Measurements from ENCODE around the gene BRF1.
"Not testable (repeated sequence)": the region's sequence is repeated elsewhere in the genome, so short reads cannot be mapped to it uniquely, and the experiment has no call there.

Gene BRF1

GRCh38 chr14:105305345-105305744, 4.5 kb upstream of the BRF1 start:
- Histone ChIP-seq H3K27me3 (ENCODE audit: control insufficient read depth in 5 of 5, insufficient read depth in 4 of 5, low read length in 5 of 5) (no peaks in the 10 kb centered on the region), H3K9me3 (ENCODE audit: control insufficient read depth in 5 of 5, low read length in 5 of 5) (no peaks in the 10 kb centered on the region), H3K27ac (ENCODE audit: low read depth, low read length) (no peak overlapping the region), H3K4me3 (ENCODE audit: low read depth in 1 of 5, low read length in 5 of 5) (no peak overlapping the region), H3K4me1 (ENCODE audit: control insufficient read depth in 5 of 5, insufficient read depth in 5 of 5, low read length in 5 of 5) (peaks cover 0 to 5% (median 5%) of the 10 kb centered on the region in 5 donors), H3K36me3 (ENCODE audit: control insufficient read depth in 5 of 5, insufficient read depth in 5 of 5, low read length in 5 of 5) (no peaks in the 10 kb centered on the region), H3K9ac (ENCODE audit: low read length in 5 of 5) (no peak overlapping the region)

- H3K36me3 ChIP-seq (ENCODE audit: control insufficient read depth in 5 of 5, insufficient read depth in 5 of 5, low read length in 5 of 5): no peaks in the 10 kb centered on the region
- H3K4me3 ChIP-seq (ENCODE audit: low read depth in 1 of 5, low read length in 5 of 5): no peak overlapping the region
- no peak overlapping the region for H3K9ac ChIP-seq (ENCODE audit: low read length in 5 of 5)
- H3K9me3 ChIP-seq (ENCODE audit: control insufficient read depth in 5 of 5, low read length in 5 of 5): no peaks in the 10 kb centered on the region
- H3K27me3 ChIP-seq (ENCODE audit: control insufficient read depth in 5 of 5, insufficient read depth in 4 of 5, low read length in 5 of 5): no peaks in the 10 kb centered on the region
- H3K4me1 ChIP-seq (ENCODE audit: control insufficient read depth in 5 of 5, insufficient read depth in 5 of 5, low read length in 5 of 5): peaks cover 2 to 13% (median 11%) of the 10 kb centered on the region in 5 donors
- H3K27ac ChIP-seq (ENCODE audit: low read depth, low read length): no peak overlapping the region
These were observed 3.8 kb upstream of the BRF1 start for GRCh38 chr14:105304565-105304964.

- Histone ChIP-seq H3K4me1 (ENCODE audit: control insufficient read depth in 5 of 5, insufficient read depth in 5 of 5, low read length in 5 of 5) (peaks cover 3 to 19% (median 17%) of the 10 kb centered on the region in 5 donors), H3K27me3 (ENCODE audit: control insufficient read depth in 5 of 5, insufficient read depth in 4 of 5, low read length in 5 of 5) (no peaks in the 10 kb centered on the region), H3K27ac (ENCODE audit: low read depth, low read length) (no peak overlapping the region), H3K36me3 (ENCODE audit: control insufficient read depth in 5 of 5, insufficient read depth in 5 of 5, low read length in 5 of 5) (no peaks in the 10 kb centered on the region), H3K9me3 (ENCODE audit: control insufficient read depth in 5 of 5, low read length in 5 of 5) (no peaks in the 10 kb centered on the region), H3K4me3 (ENCODE audit: low read depth in 1 of 5, low read length in 5 of 5) (no peak overlapping the region), H3K9ac (ENCODE audit: low read length in 5 of 5) (no peak overlapping the region)
These were observed 3.1 kb upstream of the BRF1 start for GRCh38 chr14:105303949-105304348.

DNA sequence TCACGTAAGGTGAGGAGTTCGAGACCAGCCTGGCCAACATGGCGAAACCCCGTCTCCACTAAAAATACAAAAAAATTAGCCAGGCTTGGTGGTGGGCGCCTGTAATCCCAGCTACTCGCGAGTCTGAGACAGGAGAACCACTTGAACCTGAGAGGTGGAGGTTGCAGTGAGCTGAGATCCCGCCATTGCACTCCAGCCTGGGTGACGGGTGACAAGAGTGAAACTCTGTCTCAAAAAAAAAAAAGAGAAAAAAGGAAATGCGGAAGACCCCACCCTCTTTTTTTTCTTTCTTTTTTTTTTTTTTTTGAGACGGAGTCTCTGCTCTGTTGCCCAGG, 1.1 kb upstream of the BRF1 start:
- peaks cover 3 to 21% (median 19%) of the 10 kb centered on the region in 5 donors for H3K4me1 ChIP-seq (ENCODE audit: control insufficient read depth in 5 of 5, insufficient read depth in 5 of 5, low read length in 5 of 5)
- peak overlapping the region in 1 of 5 donors; percentile 71 for H3K9ac ChIP-seq (ENCODE audit: low read length in 5 of 5)
- not testable (repeated sequence) for H3K36me3 ChIP-seq (ENCODE audit: control insufficient read depth in 5 of 5, insufficient read depth in 5 of 5, low read length in 5 of 5); H3K27me3 ChIP-seq (ENCODE audit: control insufficient read depth in 5 of 5, insufficient read depth in 4 of 5, low read length in 5 of 5); H3K27ac ChIP-seq (ENCODE audit: low read depth, low read length); H3K9me3 ChIP-seq (ENCODE audit: control insufficient read depth in 5 of 5, low read length in 5 of 5)
- H3K4me3 ChIP-seq (ENCODE audit: low read depth in 1 of 5, low read length in 5 of 5): peak overlapping the region in 4 of 5 donors; percentile 40 to 90 (median 60)

DNA sequence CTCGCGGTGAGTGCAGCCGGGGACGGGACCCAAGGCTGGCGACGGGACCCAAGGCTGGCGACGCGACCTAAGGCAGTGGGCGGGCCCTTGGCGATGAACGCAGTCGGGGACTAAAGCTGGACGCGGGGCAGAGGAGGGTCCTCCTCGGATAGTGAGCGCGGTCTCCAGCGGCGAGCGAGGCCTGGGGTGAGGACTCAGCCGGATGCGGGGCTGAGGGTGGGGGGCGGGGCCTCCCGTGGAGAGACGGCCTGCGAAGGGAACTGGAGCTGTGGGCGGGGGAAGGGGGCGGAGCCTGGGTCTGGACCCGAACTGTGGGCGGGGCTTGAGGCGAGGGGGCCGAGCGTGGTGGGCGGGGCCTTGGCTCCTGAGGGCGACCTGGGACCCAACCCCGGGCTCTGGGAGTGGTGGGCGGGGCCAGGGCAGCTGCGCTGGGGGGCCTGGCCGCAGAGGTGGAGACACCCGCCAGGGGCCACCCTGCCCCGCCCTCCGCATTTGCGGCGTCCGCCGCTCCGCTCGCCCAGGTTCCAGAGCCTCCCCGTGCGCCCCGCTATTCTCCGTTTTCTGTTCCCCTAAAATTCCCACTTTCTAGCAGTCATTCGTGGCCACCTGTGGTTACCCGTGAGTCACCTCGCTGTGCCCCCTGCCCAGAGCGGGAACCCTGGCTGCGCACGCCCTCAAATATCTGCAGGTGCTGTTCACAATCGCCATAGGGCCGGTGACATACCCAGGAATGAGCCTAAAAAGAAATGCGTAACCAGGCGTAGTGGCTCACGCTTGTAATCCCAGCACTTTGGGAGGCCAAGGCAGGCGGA, 508 bp upstream of the BRF1 start:
- Histone ChIP-seq H3K27ac (ENCODE audit: low read depth, low read length) (peak overlapping the region; percentile 78), H3K27me3 (ENCODE audit: control insufficient read depth in 5 of 5, insufficient read depth in 4 of 5, low read length in 5 of 5) (no peaks in the 10 kb centered on the region), H3K4me3 (ENCODE audit: low read depth in 1 of 5, low read length in 5 of 5) (peak overlapping the region; percentile 40 to 90 (median 80)), H3K36me3 (ENCODE audit: control insufficient read depth in 5 of 5, insufficient read depth in 5 of 5, low read length in 5 of 5) (no peaks in the 10 kb centered on the region), H3K9me3 (ENCODE audit: control insufficient read depth in 5 of 5, low read length in 5 of 5) (no peaks in the 10 kb centered on the region), H3K4me1 (ENCODE audit: control insufficient read depth in 5 of 5, insufficient read depth in 5 of 5, low read length in 5 of 5) (peaks cover 3 to 21% (median 19%) of the 10 kb centered on the region in 5 donors), H3K9ac (ENCODE audit: low read length in 5 of 5) (peak overlapping the region in 4 of 5 donors; percentile 53 to 86 (median 72))

GRCh38 chr14:105299654-105300541, 903 bp downstream of the BRF1 start:
- peak overlapping the region; percentile 63 to 90 (median 86) for H3K9ac ChIP-seq (ENCODE audit: low read length in 5 of 5)
- H3K9me3 ChIP-seq (ENCODE audit: control insufficient read depth in 5 of 5, low read length in 5 of 5): no peaks in the 10 kb centered on the region
- no peaks in the 10 kb centered on the region for H3K36me3 ChIP-seq (ENCODE audit: control insufficient read depth in 5 of 5, insufficient read depth in 5 of 5, low read length in 5 of 5)
- no peaks in the 10 kb centered on the region for H3K27me3 ChIP-seq (ENCODE audit: control insufficient read depth in 5 of 5, insufficient read depth in 4 of 5, low read length in 5 of 5)
- H3K4me1 ChIP-seq (ENCODE audit: control insufficient read depth in 5 of 5, insufficient read depth in 5 of 5, low read length in 5 of 5): peaks cover 3 to 21% (median 19%) of the 10 kb centered on the region in 5 donors
- H3K27ac ChIP-seq (ENCODE audit: low read depth, low read length): peak overlapping the region; percentile 62
- peak overlapping the region; percentile 68 to 90 (median 80) for H3K4me3 ChIP-seq (ENCODE audit: low read depth in 1 of 5, low read length in 5 of 5)

DNA sequence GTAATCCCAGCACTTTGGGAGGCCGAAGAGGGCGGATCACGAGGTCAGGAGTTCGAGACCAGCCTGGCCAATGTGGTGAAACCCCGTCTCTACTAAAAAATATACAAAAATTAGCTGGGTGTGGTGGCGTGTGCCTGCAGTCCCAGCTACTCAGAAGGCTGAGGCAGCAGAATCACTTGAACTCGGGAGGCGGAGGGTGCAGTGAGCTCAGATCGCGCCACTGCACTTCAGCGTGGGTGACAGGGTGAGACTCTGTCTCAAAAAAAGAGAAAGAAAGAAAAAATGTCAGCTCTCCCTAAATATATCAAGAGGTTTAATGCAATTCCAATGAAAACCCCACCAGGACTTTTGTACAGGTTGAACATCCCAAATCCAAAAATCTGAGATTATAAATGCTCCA, 3.5 kb downstream of the BRF1 start:
- H3K4me1 ChIP-seq (ENCODE audit: control insufficient read depth in 5 of 5, insufficient read depth in 5 of 5, low read length in 5 of 5): peaks cover 8 to 44% (median 42%) of the 10 kb centered on the region in 5 donors
- H3K27me3 ChIP-seq (ENCODE audit: control insufficient read depth in 5 of 5, insufficient read depth in 4 of 5, low read length in 5 of 5); H3K27ac ChIP-seq (ENCODE audit: low read depth, low read length); H3K9ac ChIP-seq (ENCODE audit: low read length in 5 of 5); H3K36me3 ChIP-seq (ENCODE audit: control insufficient read depth in 5 of 5, insufficient read depth in 5 of 5, low read length in 5 of 5); H3K4me3 ChIP-seq (ENCODE audit: low read depth in 1 of 5, low read length in 5 of 5); H3K9me3 ChIP-seq (ENCODE audit: control insufficient read depth in 5 of 5, low read length in 5 of 5): not testable (repeated sequence)

- H3K9me3 ChIP-seq (ENCODE audit: control insufficient read depth in 5 of 5, low read length in 5 of 5): no peaks in the 10 kb centered on the region
- H3K36me3 ChIP-seq (ENCODE audit: control insufficient read depth in 5 of 5, insufficient read depth in 5 of 5, low read length in 5 of 5): no peaks in the 10 kb centered on the region
- no peaks in the 10 kb centered on the region for H3K27me3 ChIP-seq (ENCODE audit: control insufficient read depth in 5 of 5, insufficient read depth in 4 of 5, low read length in 5 of 5)
- H3K4me1 ChIP-seq (ENCODE audit: control insufficient read depth in 5 of 5, insufficient read depth in 5 of 5, low read length in 5 of 5): peaks cover 5 to 42% (median 29%) of the 10 kb centered on the region in 5 donors
- peak overlapping the region in 4 of 5 donors; percentile 14 to 45 (median 40) for H3K9ac ChIP-seq (ENCODE audit: low read length in 5 of 5)
- H3K4me3 ChIP-seq (ENCODE audit: low read depth in 1 of 5, low read length in 5 of 5): no peak overlapping the region
- no peak overlapping the region for H3K27ac ChIP-seq (ENCODE audit: low read depth, low read length)
These were observed 6.6 kb downstream of the BRF1 start for GRCh38 chr14:105294142-105294597.

DNA sequence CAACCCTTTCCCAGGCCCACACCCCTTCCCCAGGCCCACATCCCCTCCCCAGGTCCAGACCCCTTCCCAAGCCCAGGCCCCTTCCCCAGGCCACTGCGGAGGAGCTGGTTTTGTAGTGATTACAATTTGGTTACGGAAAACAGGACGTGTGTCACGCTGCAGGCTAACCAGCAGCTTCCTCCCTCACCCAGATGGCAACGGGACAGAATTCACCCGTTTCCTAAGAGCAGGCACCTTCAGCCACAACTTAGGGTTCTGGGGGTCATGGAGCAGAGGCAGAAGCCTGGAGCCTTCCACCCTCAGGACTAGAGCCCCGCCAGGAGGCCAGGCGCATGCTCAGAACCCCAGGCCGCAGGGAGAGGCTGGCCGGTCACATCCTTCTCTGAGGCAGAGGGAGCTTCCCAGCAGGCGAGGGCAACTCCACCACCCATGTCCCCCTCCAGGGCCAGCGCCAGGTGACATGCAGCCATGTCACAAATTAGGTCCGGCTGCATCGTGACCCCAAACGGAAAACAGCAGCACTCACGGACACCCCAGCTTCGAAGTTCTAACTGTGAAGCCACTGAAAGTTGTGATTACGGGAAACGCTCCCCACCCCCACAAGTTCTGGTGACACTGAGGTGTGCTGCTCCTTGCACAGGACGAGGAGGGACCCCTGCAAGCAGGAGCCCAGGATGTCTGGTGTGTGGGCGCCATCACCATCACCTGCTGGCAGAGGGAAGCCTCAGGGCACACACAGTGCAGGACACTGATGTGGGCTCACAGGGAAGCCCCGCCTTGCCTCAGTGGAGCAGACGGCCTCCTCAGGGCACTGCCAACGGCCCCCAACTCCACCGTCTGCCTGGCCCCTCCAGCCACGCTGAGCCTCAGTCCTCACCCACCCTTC, 7.7 kb downstream of the BRF1 start:
- H3K4me3 ChIP-seq (ENCODE audit: low read depth in 1 of 5, low read length in 5 of 5): peak overlapping the region in 3 of 5 donors; percentile 17 to 48 (median 28)
- H3K9ac ChIP-seq (ENCODE audit: low read length in 5 of 5): peak overlapping the region in 3 of 5 donors; percentile 35 to 66 (median 62)
- no peaks in the 10 kb centered on the region for H3K36me3 ChIP-seq (ENCODE audit: control insufficient read depth in 5 of 5, insufficient read depth in 5 of 5, low read length in 5 of 5)
- H3K9me3 ChIP-seq (ENCODE audit: control insufficient read depth in 5 of 5, low read length in 5 of 5): no peaks in the 10 kb centered on the region
- H3K4me1 ChIP-seq (ENCODE audit: control insufficient read depth in 5 of 5, insufficient read depth in 5 of 5, low read length in 5 of 5): peaks cover 5 to 37% (median 27%) of the 10 kb centered on the region in 5 donors
- H3K27ac ChIP-seq (ENCODE audit: low read depth, low read length): no peak overlapping the region
- no peaks in the 10 kb centered on the region for H3K27me3 ChIP-seq (ENCODE audit: control insufficient read depth in 5 of 5, insufficient read depth in 4 of 5, low read length in 5 of 5)

Data from subcutaneous abdominal adipose tissue (tissue), 5 donors.